Measurements from ENCODE around the gene IRF6.

The IRF6 gene

GRCh38 chr1:209787551-209787950 lies 18.4 kb downstream of the IRF6 start:
- DNase-seq = no peak

GRCh38 chr1:209786146-209786545 lies 19.8 kb downstream of the IRF6 start:
- DNase-seq = no peak

- DNase-seq = no peak
These were observed 20.4 kb downstream of the IRF6 start for GRCh38 chr1:209785592-209785991.

GRCh38 chr1:209784265-209785169 lies 21.4 kb downstream of the IRF6 start, which contains the start of gene C1orf74:
Gene C1orf74 (minus strand): TSS chr1:209784559. CDS start chr1:209783634, 925 bp downstream.
- peak; percentile 99 for DNase-seq

- no peak for DNase-seq
These were observed 22.6 kb downstream of the IRF6 start for GRCh38 chr1:209783386-209783785.

GRCh38 chr1:209780268-209780667 lies 25.7 kb downstream of the IRF6 start:
- no peak for DNase-seq

GRCh38 chr1:209778102-209778501 lies 27.8 kb downstream of the IRF6 start:
- no peak for DNase-seq

GRCh38 chr1:209777587-209777986 lies 28.4 kb downstream of the IRF6 start:
- no peak for DNase-seq

- DNase-seq = no peak
These were observed 30.3 kb downstream of the IRF6 start for GRCh38 chr1:209775678-209776077.

- no peak for DNase-seq
These were observed 31.4 kb downstream of the IRF6 start for GRCh38 chr1:209774592-209774991.

- DNase-seq = no peak
These were observed 33.8 kb downstream of the IRF6 start for GRCh38 chr1:209772126-209772525.

- DNase-seq = no peak
These were observed 35.1 kb downstream of the IRF6 start for GRCh38 chr1:209770636-209771415.

- no peak for DNase-seq
These were observed 36.0 kb downstream of the IRF6 start for GRCh38 chr1:209769971-209770370.

GRCh38 chr1:209769171-209769904 lies 36.6 kb downstream of the IRF6 start:
- DNase-seq = peak; percentile 68

GRCh38 chr1:209768354-209768774 lies 37.6 kb downstream of the IRF6 start:
- DNase-seq = no peak

GRCh38 chr1:209767706-209768105 lies 38.2 kb downstream of the IRF6 start:
- DNase-seq = no peak

- DNase-seq = no peak
These were observed 38.8 kb downstream of the IRF6 start for GRCh38 chr1:209767096-209767495.

GRCh38 chr1:209766051-209766450 lies 39.9 kb downstream of the IRF6 start:
- no peak for DNase-seq

GRCh38 chr1:209761011-209761635 lies 44.8 kb downstream of the IRF6 start:
- DNase-seq = no peak

- DNase-seq = no peak
These were observed 46.0 kb downstream of the IRF6 start for GRCh38 chr1:209759829-209760359.

- no peak for DNase-seq
These were observed 47.5 kb downstream of the IRF6 start for GRCh38 chr1:209758400-209758799.

Measured in left hindlimb (tissue), 1 donor.